A549 (cell line): ENCODE results near the gene HIF1A. TPM values are rescaled to one million over a fixed set of nuclear protein-coding genes. Genes with fewer than 3 reads are reported as not detected.
"Not testable (repeated sequence)": the region's sequence is repeated elsewhere in the genome, so short reads cannot be mapped to it uniquely, and the experiment has no call there.

Experiments used
- ATAC-seq, 2 experiments: fragments of 200-7000 bp in 1 of 2; fragments of >200 bp in 1 of 2; cut with Nextera tagmentation in 1 of 2; cut with Tn5 transposase in 1 of 2; 3 replicates each; pipeline versions ENCODE4 v1.8.0 to v1.9.1; 2018 to 2020; ENCODE audit warnings: mild to moderate bottlenecking in 1 of 2, moderate library complexity in 1 of 2
- CTCF ChIA-PET: fragments of 300-600 bp; sonication (Branson Sonifier 250); formaldehyde crosslinking; extraction: SDS; loops from one replicate; lab custom pipeline; 2021; ENCODE audit warnings: antibody characterized with exemption, inconsistent platforms; lab: Yijun Ruan, JAX
- POLR2A ChIA-PET: fragments of 350-600 bp; formaldehyde crosslinking; extraction: SDS; loops from one replicate; lab custom pipeline; 2021; ENCODE audit warnings: antibody characterized with exemption, inconsistent platforms; lab: Yijun Ruan, JAX
- DNase-seq, 2 experiments: peaks; one replicate each; pipeline versions ENCODE4 v3.0.0 to v3.0.0-alpha.2; 2011 to 2016; ENCODE audit warnings: low read depth in 1 of 2, low spot score in 1 of 2
- FAIRE-seq: peaks from 2 replicates; lab custom pipeline; 2011; peaks lifted over from hg19 to GRCh38; lab: Jason Lieb, UNC
- H3K27ac ChIP-seq, 2 experiments: fragments of >200 bp; sonication (Bioruptor Twin); formaldehyde crosslinking; 3 replicates each; pipeline ENCODE4 v1.5.1; 2016 to 2017
- H3K4me1 ChIP-seq: fragments of >200 bp; sonication (Bioruptor Twin); formaldehyde crosslinking; 3 replicates; pipeline ENCODE4 v1.6.1; 2016
- H3K4me2 ChIP-seq: fragments of >200 bp; sonication (Bioruptor Twin); formaldehyde crosslinking; 3 replicates; pipeline ENCODE4 v1.6.1; 2016
- H3K4me3 ChIP-seq: fragments of >200 bp; sonication (Bioruptor Twin); formaldehyde crosslinking; 3 replicates; pipeline ENCODE4 v1.5.1; 2016
- H3K9me3 ChIP-seq: fragments of >200 bp; sonication (Bioruptor Twin); formaldehyde crosslinking; 3 replicates; pipeline ENCODE4 v1.6.1; 2016
- CBX2 ChIP-seq: fragments of 200-600 bp; sonication (generic); IDR thresholded peaks from 2 replicates; pipeline ENCODE4 v1.6.1; 2016; ENCODE audit warnings: low read depth, mild to moderate bottlenecking, borderline replicate concordance
- FOSB ChIP-seq: fragments of 250-450 bp; sonication (Bioruptor Pico); IDR thresholded peaks from 2 replicates; pipeline ENCODE4 v1.5.0; 2020; ENCODE audit warnings: mild to moderate bottlenecking, moderate library complexity
- HDAC2 ChIP-seq: fragments of 200-600 bp; sonication (generic); IDR thresholded peaks from 2 replicates; pipeline ENCODE4 v1.6.1; 2016
- JUN ChIP-seq, 2 experiments: fragments of >200 bp; sonication (Bioruptor Twin); formaldehyde crosslinking; IDR thresholded peaks; 2 replicates in 1 of 2; 3 replicates in 1 of 2; pipeline ENCODE4 v1.6.1; 2016 to 2017
- KDM5A ChIP-seq: fragments of 200-600 bp; sonication (generic); IDR thresholded peaks from 2 replicates; pipeline ENCODE4 v1.6.1; 2016; ENCODE audit warnings: antibody characterized with exemption, mild to moderate bottlenecking
- NPAS2 ChIP-seq: fragments of 250-450 bp; sonication (Bioruptor Pico); IDR thresholded peaks from 2 replicates; pipeline ENCODE4 v1.8.0; 2022; ENCODE audit warnings: mild to moderate bottlenecking, moderate library complexity, borderline replicate concordance
- NR3C1 ChIP-seq: fragments of >200 bp; sonication (Bioruptor Twin); formaldehyde crosslinking; IDR thresholded peaks from 3 replicates; pipeline ENCODE4 v1.6.1; 2017
- PHF8 ChIP-seq: fragments of 200-600 bp; sonication (generic); IDR thresholded peaks from 2 replicates; pipeline ENCODE4 v1.6.1; 2016; ENCODE audit warnings: low read depth, mild to moderate bottlenecking, antibody characterized with exemption, moderate library complexity, borderline replicate concordance
- POLR2A ChIP-seq: IDR thresholded peaks from 2 replicates; pipeline ENCODE4 v1.6.1; 2012; ENCODE audit warnings: mild to moderate bottlenecking, low read length
- TP53 ChIP-seq: fragments of 250-450 bp; sonication (Bioruptor Pico); IDR thresholded peaks from 2 replicates; pipeline ENCODE4 v1.5.0; 2021; ENCODE audit warnings: mild to moderate bottlenecking, moderate library complexity
- ZFP36 ChIP-seq: fragments of 450-650 bp; IDR thresholded peaks from 2 replicates; pipeline ENCODE4 v1.6.1; 2014; ENCODE audit warnings: borderline replicate concordance; ENCODE audit not compliant: partially characterized antibody
- ZNF302 ChIP-seq: fragments of 250-450 bp; sonication (Bioruptor Pico); IDR thresholded peaks from 2 replicates; pipeline ENCODE4 v1.9.0; 2021; ENCODE audit warnings: inconsistent platforms, mild to moderate bottlenecking, moderate library complexity
- WGBS: methylation state at CpG from one replicate; pipeline ENCODE4 v1.1.6; 2017; ENCODE audit errors: missing lambda C conversion rate; 5-methylcytosine and 5-hydroxymethylcytosine counted together
- polyA plus RNA-seq, 4 experiments: library from polyadenylated mRNA; depleted of rRNA in 3 of 4; stranded (reverse); fragments of >200 nt; fragmentation: RNase III in 1 of 4; extraction: RNeasy Plus Mini Kit Qiagen cat#74134 plus additional on column Dnase treatment in 1 of 4; gene quantifications; 2 replicates in 3 of 4; 3 replicates in 1 of 4; pipeline ENCODE4 v1.2.3, GENCODE V29; 2011 to 2017

HIF1A gene
- polyA plus RNA-seq, 2 of the 4 experiments (the other 2 are of a cell fraction) = 284 to 391 TPM

DNA sequence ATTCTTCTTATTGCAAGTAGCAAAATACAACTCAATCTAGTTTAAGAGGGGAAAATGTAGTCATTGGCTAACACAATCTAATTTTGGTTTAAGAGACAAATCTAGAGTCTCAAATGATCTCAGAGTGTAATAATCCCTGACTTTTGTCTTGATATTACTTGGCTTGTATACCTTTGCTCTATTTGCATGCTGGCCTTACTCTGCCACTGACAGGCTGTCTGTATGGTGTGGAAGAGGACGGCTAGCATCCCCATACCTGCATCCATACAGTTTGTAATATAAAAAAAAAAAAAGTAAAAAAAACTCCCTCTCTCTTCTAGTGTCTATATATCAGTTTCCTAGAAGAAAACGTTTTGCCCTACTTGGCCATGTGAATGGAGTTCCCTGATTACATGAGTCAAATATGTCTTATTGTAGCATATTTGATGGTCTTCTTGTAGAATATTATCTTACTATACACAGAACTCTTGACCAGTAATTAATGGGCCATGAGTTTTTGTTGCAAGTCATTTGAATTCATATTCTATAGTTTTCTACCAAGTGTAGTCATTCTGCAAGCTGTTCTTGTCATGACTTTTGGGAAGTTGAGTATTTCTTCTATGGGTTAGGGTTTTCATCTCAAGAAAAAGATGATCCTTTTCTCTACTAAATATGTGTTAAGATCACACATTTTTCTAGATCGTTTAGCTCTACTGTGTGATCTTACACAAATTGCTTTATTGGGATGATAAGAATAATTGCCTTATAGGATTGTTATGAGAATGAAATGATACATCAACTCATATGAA, 8.2 kb downstream of the HIF1A start:
- peak in 1 of 2 experiments; percentile 26; a peak in 3 of 6 replicates for ATAC-seq
- Histone ChIP-seq H3K27ac (peak overlapping the region; percentile 11 to 61; a peak in 2 of 6 replicates), H3K9me3 (no peaks in the 10 kb centered on the region), H3K4me1 (peaks cover 64% of the 10 kb centered on the region), H3K4me3 (peak overlapping the region; percentile 14; the same call in 1 of the 3 replicates), H3K4me2 (peak overlapping the region; percentile 76)
- no peak for FAIRE-seq
- 31% methylated on average over 3 of the region's 3 CpGs for WGBS
- POLR2A ChIA-PET = interaction anchor here (0.6 kb wide), 2 partner anchors 15 to 128 kb away, joined by 3 read pairs; no protein-coding TSS in a partner anchor
- CTCF ChIA-PET = interaction anchor here (1.0 to 1.2 kb wide), 3 partner anchors 17 to 142 kb away, joined by 3 to 4 read pairs (median 3); no protein-coding TSS in a partner anchor
- DNase-seq = no peak
- TF ChIP-seq HDAC2 (no peak), PHF8 (no peak), ZNF302 (CRISPR knock-in tag) (no peak), POLR2A (no peak), KDM5A (no peak), TP53 (no peak), NPAS2 (CRISPR knock-in tag) (no peak)
- TF ChIP-seq, all 56 proteins: peak for 0

DNA sequence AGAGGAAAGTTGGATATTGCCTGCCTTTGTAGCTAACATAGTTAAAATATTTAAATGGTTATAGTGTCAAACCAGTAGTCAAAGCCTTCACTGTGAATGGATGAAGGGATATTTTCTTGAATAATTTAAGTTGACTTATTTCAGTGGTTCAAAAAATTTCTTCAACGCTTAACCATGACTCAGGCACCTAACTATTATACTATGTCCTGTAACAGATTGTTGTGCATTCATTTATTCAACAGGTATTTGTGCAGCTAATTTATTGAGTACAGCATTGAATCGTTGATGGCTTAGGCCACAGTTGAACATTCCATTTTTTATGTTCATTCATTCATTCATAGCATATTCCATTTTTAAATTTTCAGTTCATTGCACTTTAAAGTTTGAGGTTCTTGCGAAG, 9.2 kb downstream of the HIF1A start:
- no peak for FAIRE-seq
- ChIA-PET CTCF (interaction anchor here (0.6 to 1.0 kb wide), 3 partner anchors 16 to 201 kb away, joined by 3 to 4 read pairs (median 3); no protein-coding TSS in a partner anchor), POLR2A (no interaction called here)
- Histone ChIP-seq H3K4me3 (peak overlapping the region; percentile 5; the same call in 1 of the 3 replicates), H3K4me1 (peaks cover 68% of the 10 kb centered on the region), H3K9me3 (no peaks in the 10 kb centered on the region), H3K4me2 (peak overlapping the region; percentile 76)
- 50% methylated on average over 3 of the region's 3 CpGs for WGBS
- no peak for DNase-seq
- no peak for TF ChIP-seq NR3C1
- peak in 1 of 2 experiments; percentile 31; a peak in 1 of 5 replicates for TF ChIP-seq JUN (IDR thresholded peaks at IDR 0.05)
- TF ChIP-seq NPAS2 (CRISPR knock-in tag) = no peak
- TF ChIP-seq, all 56 proteins: peak for 1
- peak overlapping the region in 1 of 2 experiments; percentile 26; a peak in 1 of 6 replicates for H3K27ac ChIP-seq
- no peak for ATAC-seq

DNA sequence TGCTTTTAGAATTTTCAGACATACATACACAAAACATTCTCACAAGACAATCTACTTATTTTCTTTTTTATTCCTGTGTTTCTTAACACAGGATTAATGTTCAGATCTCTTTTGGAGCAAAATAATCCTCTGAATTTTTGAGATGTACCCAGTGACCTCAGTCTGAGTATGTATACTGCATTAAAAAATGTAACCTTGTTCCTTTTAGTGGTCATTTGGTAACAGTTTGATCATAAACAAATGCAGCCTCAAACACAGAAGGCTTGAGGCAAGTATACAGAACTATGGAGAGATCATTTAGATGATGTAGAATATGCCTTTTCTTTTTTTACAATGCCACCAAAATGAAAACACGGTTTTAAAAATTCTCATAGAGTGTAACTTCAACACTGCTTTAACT, 9.7 kb downstream of the HIF1A start:
- no peak for TF ChIP-seq CBX2
- ATAC-seq (no peak), DNase-seq (no peak), FAIRE-seq (no peak)
- Histone ChIP-seq H3K4me2 (peak overlapping the region; percentile 76), H3K4me3 (peak overlapping the region; percentile 5; the same call in 1 of the 3 replicates), H3K9me3 (no peaks in the 10 kb centered on the region), H3K4me1 (peaks cover 72% of the 10 kb centered on the region), H3K27ac (peak overlapping the region in 1 of 2 experiments; percentile 26; a peak in 1 of 6 replicates)
- ChIA-PET CTCF (interaction anchor here (0.6 to 1.3 kb wide), 4 partner anchors 32 to 230 kb away, joined by 3 to 7 read pairs (median 3); no protein-coding TSS in a partner anchor), POLR2A (no interaction called here)
- WGBS = 66% methylated on average over 1 of the region's 1 CpG

DNA sequence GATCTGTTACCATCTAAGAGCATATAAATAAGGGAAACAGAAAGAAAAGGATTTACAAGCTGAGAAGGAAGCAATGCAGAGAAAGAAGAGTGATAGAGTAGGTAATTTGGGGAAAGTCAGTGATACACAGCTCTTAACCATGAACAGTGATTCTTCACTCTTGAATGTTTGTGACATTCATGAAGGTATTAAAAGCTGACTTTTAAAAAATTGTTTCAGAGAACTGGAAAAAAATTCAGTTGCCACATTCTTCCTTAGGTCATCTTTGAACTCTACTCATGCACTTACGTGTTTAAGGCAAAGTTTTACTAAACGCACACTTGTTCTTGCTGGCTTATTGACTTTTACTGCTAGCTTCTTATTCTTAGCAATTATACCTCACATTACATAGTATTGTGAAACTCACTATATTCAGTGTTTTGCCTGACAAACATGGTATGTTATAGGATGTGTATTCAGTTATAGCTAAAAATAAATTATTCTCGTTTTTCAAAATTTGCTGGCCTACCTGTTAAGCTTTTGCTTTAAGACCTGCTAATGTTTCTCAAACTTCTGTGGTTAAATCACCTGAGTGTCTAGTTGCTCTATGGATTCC, 10.9 kb downstream of the HIF1A start:
- CTCF ChIA-PET = interaction anchor here (0.9 to 1.3 kb wide), 5 partner anchors 13 to 245 kb away, joined by 3 to 7 read pairs (median 5); no protein-coding TSS in a partner anchor
- no peak for DNase-seq
- POLR2A ChIA-PET = interaction anchor here (0.7 to 1.6 kb wide), 2 partner anchors 9 to 11 kb away, joined by 4 to 12 read pairs; partner anchors contain the start of gene HIF1A
- TF ChIP-seq FOSB (CRISPR knock-in tag) (0 out of 2 replicates have a peak, but pooled peaks have one; percentile 18), ZFP36 (no peak)
- H3K4me1 ChIP-seq = peaks cover 77% of the 10 kb centered on the region
- peak in 1 of 2 experiments; percentile 14; a peak in 3 of 6 replicates for ATAC-seq
- H3K4me3 ChIP-seq = 0 out of 3 replicates have a peak overlapping the region, but pooled peaks have one; percentile 10
- no peaks in the 10 kb centered on the region for H3K9me3 ChIP-seq
- H3K27ac ChIP-seq = peak overlapping the region in 1 of 2 experiments; percentile 28; a peak in 1 of 6 replicates
- WGBS = 50% methylated on average over 3 of the region's 3 CpGs
- FAIRE-seq = no peak
- H3K4me2 ChIP-seq = peak overlapping the region; percentile 76

DNA sequence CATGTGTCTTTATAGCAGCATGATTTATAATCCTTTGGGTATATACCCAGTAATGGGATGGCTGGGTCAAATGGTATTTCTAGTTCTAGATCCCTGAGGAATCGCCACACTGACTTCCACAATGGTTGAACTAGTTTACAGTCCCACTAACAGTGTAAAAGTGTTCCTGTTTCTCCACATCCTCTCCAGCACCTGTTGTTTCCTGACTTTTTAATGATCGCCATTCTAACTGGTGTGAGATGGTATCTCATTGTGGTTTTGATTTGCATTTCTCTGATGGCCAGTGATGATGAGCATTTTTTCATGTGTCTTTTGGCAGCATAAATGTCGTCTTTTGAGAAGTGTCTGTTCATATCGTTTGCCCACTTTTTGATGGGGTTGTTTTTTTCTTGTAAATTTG, 12.5 kb downstream of the HIF1A start:
- H3K4me1 ChIP-seq = peaks cover 79% of the 10 kb centered on the region
- WGBS = 86% methylated on average over 3 of the region's 4 CpGs

DNA sequence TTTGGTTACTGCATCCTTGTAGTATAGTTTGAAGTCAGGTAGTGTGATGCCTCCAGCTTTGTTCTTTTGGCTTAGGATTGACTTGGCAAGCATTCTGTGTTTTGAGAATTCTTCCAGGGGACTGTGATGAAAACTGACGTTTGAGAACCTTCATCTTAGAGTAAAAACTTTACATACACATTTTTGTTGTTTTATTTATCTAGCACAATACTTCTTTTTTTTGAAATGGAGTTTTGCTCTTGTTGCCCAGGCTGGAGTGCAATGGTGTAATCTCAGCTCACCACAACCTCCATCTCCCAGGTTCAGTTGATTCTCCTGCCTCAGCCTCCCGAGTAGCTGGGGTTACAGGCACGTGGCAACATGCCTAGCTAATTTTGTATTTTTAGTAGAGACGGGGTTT, 13.4 kb downstream of the HIF1A start:
- FAIRE-seq, ATAC-seq, POLR2A ChIA-PET, H3K4me3 ChIP-seq, H3K27ac ChIP-seq, H3K9me3 ChIP-seq, DNase-seq: not testable (repeated sequence)
- WGBS = 69% methylated on average over 4 of the region's 4 CpGs
- peaks cover 79% of the 10 kb centered on the region for H3K4me1 ChIP-seq
- CTCF ChIA-PET = interaction anchor here (1.8 kb wide), 1 partner anchor 253 kb away, joined by 4 read pairs; no protein-coding TSS in a partner anchor
- H3K4me2 ChIP-seq = peak overlapping the region; percentile 0; the same call in 1 of the 3 replicates

More for the DNA sequence above, 12.5 kb downstream of the HIF1A start:
- H3K9me3 ChIP-seq, FAIRE-seq, H3K4me3 ChIP-seq, POLR2A ChIA-PET, H3K27ac ChIP-seq, CTCF ChIA-PET, H3K4me2 ChIP-seq, ATAC-seq, DNase-seq: not testable (repeated sequence)
